ENCODE data around the gene LHFPL2. TPM values are rescaled to one million over a fixed set of nuclear protein-coding genes. Genes with fewer than 3 reads are reported as not detected.

Gene LHFPL2
- total RNA-seq, 4 donors from 2014 or later: 34.4 to 79.6 (median 51.5) TPM

DNA sequence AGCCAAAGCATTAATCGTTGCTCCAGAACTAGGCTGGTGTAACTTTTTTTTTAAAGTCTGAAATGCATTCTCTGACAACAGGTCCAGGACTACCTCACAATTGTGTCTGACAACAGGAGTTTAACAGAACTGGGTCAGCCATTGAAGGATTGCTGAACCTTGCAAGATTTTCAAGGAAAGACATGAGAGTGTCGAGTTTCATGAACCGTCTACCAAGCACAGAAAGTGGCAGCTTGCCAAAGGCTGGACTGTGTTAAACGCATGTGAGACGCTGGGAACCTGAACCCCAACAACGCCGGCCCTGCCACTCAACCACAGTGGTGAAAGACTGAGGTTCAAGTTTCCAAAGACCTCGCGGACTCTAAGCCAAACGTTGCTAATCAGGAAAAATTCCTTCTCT, 79.1 kb downstream of the LHFPL2 start:
- peak; percentile 18 for DNase-seq
- no peak overlapping the region for H3K4me3 ChIP-seq
- H3K4me1 ChIP-seq: peaks cover 0 to 25% (median 5%) of the 10 kb centered on the region in 4 donors
- TF ChIP-seq EP300 (IDR thresholded peaks at IDR 0.05; ENCODE audit: low read depth) (no peak), POLR2A (IDR thresholded peaks at IDR 0.05) (no peak), POLR2AphosphoS5 (IDR thresholded peaks at IDR 0.05) (no peak)
- TF ChIP-seq, protein P1, sequence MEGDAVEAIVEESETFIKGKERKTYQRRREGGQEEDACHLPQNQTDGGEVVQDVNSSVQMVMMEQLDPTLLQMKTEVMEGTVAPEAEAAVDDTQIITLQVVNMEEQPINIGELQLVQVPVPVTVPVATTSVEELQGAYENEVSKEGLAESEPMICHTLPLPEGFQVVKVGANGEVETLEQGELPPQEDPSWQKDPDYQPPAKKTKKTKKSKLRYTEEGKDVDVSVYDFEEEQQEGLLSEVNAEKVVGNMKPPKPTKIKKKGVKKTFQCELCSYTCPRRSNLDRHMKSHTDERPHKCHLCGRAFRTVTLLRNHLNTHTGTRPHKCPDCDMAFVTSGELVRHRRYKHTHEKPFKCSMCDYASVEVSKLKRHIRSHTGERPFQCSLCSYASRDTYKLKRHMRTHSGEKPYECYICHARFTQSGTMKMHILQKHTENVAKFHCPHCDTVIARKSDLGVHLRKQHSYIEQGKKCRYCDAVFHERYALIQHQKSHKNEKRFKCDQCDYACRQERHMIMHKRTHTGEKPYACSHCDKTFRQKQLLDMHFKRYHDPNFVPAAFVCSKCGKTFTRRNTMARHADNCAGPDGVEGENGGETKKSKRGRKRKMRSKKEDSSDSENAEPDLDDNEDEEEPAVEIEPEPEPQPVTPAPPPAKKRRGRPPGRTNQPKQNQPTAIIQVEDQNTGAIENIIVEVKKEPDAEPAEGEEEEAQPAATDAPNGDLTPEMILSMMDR (IDR thresholded peaks at IDR 0.05): no peak
- intact Hi-C loops (cut with DNase I; ENCODE audit: low total_unique reads) (no loop called here), in situ Hi-C loops (cut with MboI; ENCODE audit: low pct_ligation_motif_present in 1 of 4, low pct_unique_long_range_greater_than_20kb in 1 of 4, low sequenced_read_pairs in 3 of 4) (no loop called here)
- H3K27me3 ChIP-seq: no peaks in the 10 kb centered on the region
- H3K27ac ChIP-seq: peak overlapping the region in 1 of 4 donors; percentile 33
- 55 to 65% methylated on average over 7 to 10 of the region's 10 CpGs for WGBS, 2 donors (ENCODE audit: low coverage in 1 of 2)
- no peaks in the 10 kb centered on the region for H3K9me3 ChIP-seq
- no peaks in the 10 kb centered on the region for H3K36me3 ChIP-seq

DNA sequence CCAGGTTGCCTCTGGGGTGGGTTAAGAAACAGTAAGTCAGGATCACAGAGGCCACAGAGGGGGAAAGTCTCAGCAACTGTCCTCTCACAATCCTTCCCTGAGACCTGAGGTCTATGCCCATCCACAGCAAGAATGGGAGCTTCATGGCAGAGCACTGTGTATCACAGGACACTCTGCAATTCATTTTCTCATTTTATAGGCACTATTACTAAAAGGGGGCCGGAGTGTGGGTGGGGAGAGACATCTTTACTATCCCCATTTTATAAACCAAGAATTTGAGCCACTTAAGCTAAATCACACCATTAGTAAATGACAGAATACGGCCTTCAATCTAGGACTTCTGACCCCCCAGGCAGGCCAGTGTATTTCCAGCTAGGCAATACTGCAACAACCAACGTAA, 79.9 kb downstream of the LHFPL2 start:
- Histone ChIP-seq H3K4me1 (peaks cover 0 to 21% (median 3%) of the 10 kb centered on the region in 4 donors), H3K27me3 (no peaks in the 10 kb centered on the region), H3K36me3 (no peaks in the 10 kb centered on the region), H3K9me3 (no peaks in the 10 kb centered on the region), H3K4me3 (no peak overlapping the region), H3K27ac (peak overlapping the region in 1 of 4 donors; percentile 33)
- 74 to 75% methylated on average over 3 of the region's 3 CpGs for WGBS, 2 donors (ENCODE audit: low coverage in 1 of 2)
- intact Hi-C loops (cut with DNase I; ENCODE audit: low total_unique reads): no loop called here
- TF ChIP-seq, protein P1 (IDR thresholded peaks at IDR 0.05): no peak
- TF ChIP-seq POLR2AphosphoS5 (IDR thresholded peaks at IDR 0.05): no peak
- no peak for TF ChIP-seq POLR2A (IDR thresholded peaks at IDR 0.05)
- no peak for TF ChIP-seq EP300 (IDR thresholded peaks at IDR 0.05; ENCODE audit: low read depth)
- in situ Hi-C loops (cut with MboI; ENCODE audit: low pct_ligation_motif_present in 1 of 4, low pct_unique_long_range_greater_than_20kb in 1 of 4, low sequenced_read_pairs in 3 of 4): no loop called here
- DNase-seq: no peak

DNA sequence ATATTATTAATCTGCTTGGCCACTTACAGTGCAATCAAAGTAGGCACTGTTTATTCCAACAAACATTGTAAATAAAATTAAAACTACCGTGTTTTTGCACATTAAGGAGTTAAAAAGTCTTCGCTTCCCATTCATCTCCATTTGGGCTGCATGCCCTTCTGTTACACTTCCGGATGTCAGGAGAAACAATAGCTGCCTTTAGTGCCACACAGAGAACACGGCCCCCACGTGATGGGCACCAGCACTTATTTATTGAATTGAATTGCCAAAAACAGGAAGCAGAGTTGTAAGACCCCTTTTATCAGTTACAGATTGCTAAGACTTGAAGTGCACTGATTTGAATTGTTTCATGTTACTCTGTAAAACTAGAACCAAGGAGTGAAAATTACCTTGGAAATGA, 80.4 kb downstream of the LHFPL2 start:
- no peak for DNase-seq
- 63 to 77% methylated on average over 2 to 5 of the region's 5 CpGs for WGBS, 2 donors (ENCODE audit: low coverage in 1 of 2)
- Histone ChIP-seq H3K9me3 (no peaks in the 10 kb centered on the region), H3K36me3 (no peaks in the 10 kb centered on the region), H3K4me3 (no peak overlapping the region), H3K4me1 (peaks cover 0 to 18% (median 3%) of the 10 kb centered on the region in 4 donors), H3K27me3 (no peaks in the 10 kb centered on the region), H3K27ac (peak overlapping the region in 2 of 4 donors; percentile 14 to 33)
- TF ChIP-seq, protein P1 (IDR thresholded peaks at IDR 0.05): no peak
- TF ChIP-seq POLR2A (IDR thresholded peaks at IDR 0.05): no peak
- TF ChIP-seq EP300 (IDR thresholded peaks at IDR 0.05; ENCODE audit: low read depth): no peak
- no peak for TF ChIP-seq POLR2AphosphoS5 (IDR thresholded peaks at IDR 0.05)
- in situ Hi-C loops (cut with MboI; ENCODE audit: low pct_ligation_motif_present in 1 of 4, low pct_unique_long_range_greater_than_20kb in 1 of 4, low sequenced_read_pairs in 3 of 4) (no loop called here), intact Hi-C loops (cut with DNase I; ENCODE audit: low total_unique reads) (no loop called here)

DNA sequence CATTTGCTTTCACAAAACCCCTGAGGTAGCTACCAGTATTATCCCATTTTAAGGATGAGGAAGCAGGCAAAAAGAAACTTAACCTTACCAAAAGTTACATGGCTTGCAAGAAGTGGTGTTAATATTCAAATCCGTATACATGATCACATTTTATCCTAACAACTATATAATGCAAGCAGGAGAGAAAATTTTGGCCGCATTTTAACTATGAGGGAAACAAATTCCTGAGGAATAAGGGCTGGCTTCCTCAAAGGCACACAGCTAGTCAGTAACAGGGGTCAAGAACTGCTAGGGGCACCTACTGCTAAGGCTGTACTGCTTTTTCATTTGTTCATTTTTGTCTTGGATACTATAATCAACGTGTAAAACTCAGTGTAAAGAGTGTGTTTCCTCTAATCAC, 81.0 kb downstream of the LHFPL2 start:
- Histone ChIP-seq H3K4me3 (no peak overlapping the region), H3K27ac (peak overlapping the region in 2 of 4 donors; percentile 0 to 14), H3K4me1 (peaks cover 0 to 16% (median 3%) of the 10 kb centered on the region in 4 donors), H3K9me3 (no peaks in the 10 kb centered on the region), H3K27me3 (no peaks in the 10 kb centered on the region), H3K36me3 (no peaks in the 10 kb centered on the region)
- intact Hi-C loops (cut with DNase I; ENCODE audit: low total_unique reads) (no loop called here), in situ Hi-C loops (cut with MboI; ENCODE audit: low pct_ligation_motif_present in 1 of 4, low pct_unique_long_range_greater_than_20kb in 1 of 4, low sequenced_read_pairs in 3 of 4) (no loop called here)
- TF ChIP-seq POLR2AphosphoS5 (IDR thresholded peaks at IDR 0.05): no peak
- no peak for TF ChIP-seq POLR2A (IDR thresholded peaks at IDR 0.05)
- no peak for TF ChIP-seq EP300 (IDR thresholded peaks at IDR 0.05; ENCODE audit: low read depth)
- TF ChIP-seq, protein P1 (IDR thresholded peaks at IDR 0.05): no peak
- no peak for DNase-seq
- WGBS, 2 donors (ENCODE audit: low coverage in 1 of 2): 59 to 79% methylated on average over 3 of the region's 3 CpGs

Data from transverse colon (tissue), 4 donors.